K562 (cell line): ENCODE measurements around the gene DTHD1. TPM values are rescaled to one million over a fixed set of nuclear protein-coding genes. Genes with fewer than 3 reads are reported as not detected.

ENCODE experiments used
- ATAC-seq: fragments of 200-7000 bp; cut with Tn5 transposase; 3 replicates; pipeline ENCODE4 v1.9.1; 2020; ENCODE audit warnings: moderate library complexity
- BruUV-seq: library from RNA; stranded (reverse); fragments of 400-500 nt; replicated peaks from 2 replicates; lab custom pipeline; 2021; lab: Mats Ljungman, UMichigan
- CTCF ChIA-PET: fragments of 300-600 bp; formaldehyde crosslinking; extraction: SDS; loops from one replicate; lab custom pipeline; 2021; ENCODE audit warnings: low intra/inter-chr PET ratio; lab: Yijun Ruan, JAX
- POLR2A ChIA-PET: fragments of 300-600, 350-650 bp; sonication (Branson Sonifier 250); formaldehyde crosslinking; extraction: SDS; loops from one replicate; lab custom pipeline; 2021; ENCODE audit warnings: antibody characterized with exemption, inconsistent platforms; lab: Yijun Ruan, JAX
- DNase-seq, 4 experiments: peaks; one replicate each; pipeline versions ENCODE4 v3.0.0 to v3.0.0-alpha.2; 2011 to 2018; ENCODE audit warnings: low spot score in 3 of 4, mixed read lengths in 3 of 4; ENCODE audit errors: extremely low read depth in 1 of 4
- FAIRE-seq: peaks from 2 replicates; lab custom pipeline; 2011; peaks lifted over from hg19 to GRCh38; lab: Jason Lieb, UNC
- H2AFZ ChIP-seq: 2 replicates; pipeline ENCODE4 v1.6.0; 2011; ENCODE audit warnings: low read depth, low read length, control low read depth, inconsistent platforms
- H3K27ac ChIP-seq: fragments of 200-600 bp; 3 replicates; pipeline ENCODE4 v1.8.0; 2011; ENCODE audit warnings: low read depth, mild to moderate bottlenecking, control low read depth, inconsistent platforms, low read length, moderate library complexity, mixed read lengths; ENCODE audit errors: extremely low read depth
- H3K27me3 ChIP-seq, 2 experiments: fragments of 300-600 bp in 1 of 2; 2 replicates in 1 of 2; 3 replicates in 1 of 2; pipeline versions ENCODE4 v1.6.0 to v1.8.0; 2011; ENCODE audit warnings: inconsistent platforms in 2 of 2, low read length in 2 of 2, mild to moderate bottlenecking in 1 of 2, mixed read lengths in 1 of 2, moderate library complexity in 1 of 2; ENCODE audit not compliant: control insufficient read depth in 2 of 2, insufficient read depth in 2 of 2
- H3K36me3 ChIP-seq: fragments of 300-600 bp; 3 replicates; pipeline ENCODE4 v1.8.0; 2011; ENCODE audit warnings: mild to moderate bottlenecking, low read length, inconsistent platforms; ENCODE audit not compliant: control insufficient read depth, insufficient read depth
- H3K4me1 ChIP-seq, 2 experiments: fragments of 200-600 bp in 1 of 2; replicated peaks in 1 of 2; 2 replicates in 1 of 2; 3 replicates in 1 of 2; pipeline versions ENCODE4 v1.5.1 to v1.8.0; 2011; ENCODE audit warnings: inconsistent platforms in 2 of 2, low read length in 2 of 2, mild to moderate bottlenecking in 1 of 2, mixed read lengths in 1 of 2, moderate library complexity in 1 of 2; ENCODE audit not compliant: control insufficient read depth in 2 of 2, insufficient read depth in 2 of 2
- H3K4me2 ChIP-seq: 2 replicates; pipeline ENCODE4 v1.6.1; 2011; ENCODE audit warnings: low read length, control low read depth, inconsistent platforms, mixed read lengths; ENCODE audit not compliant: insufficient read depth
- H3K4me3 ChIP-seq: fragments of 200-600 bp; sonication (generic), shearing (Covaris generic); 2 replicates; pipeline ENCODE4 v1.5.1; 2016; ENCODE audit warnings: control low read depth, inconsistent platforms
- H3K79me2 ChIP-seq: fragments of 200-600 bp; 3 replicates; pipeline ENCODE4 v1.8.0; 2011; ENCODE audit warnings: low read length, inconsistent platforms; ENCODE audit not compliant: control insufficient read depth, insufficient read depth
- H3K9ac ChIP-seq, 2 experiments: 2 replicates each; pipeline versions ENCODE4 v1.6.0 to v1.6.1; 2011; ENCODE audit warnings: low read depth in 2 of 2, low read length in 2 of 2, control low read depth in 1 of 2, inconsistent platforms in 1 of 2, mild to moderate bottlenecking in 1 of 2, mixed read lengths in 1 of 2; ENCODE audit not compliant: insufficient read depth in 1 of 2
- H3K9me1 ChIP-seq: one replicate; pipeline ENCODE4 v1.6.0; 2011; ENCODE audit warnings: inconsistent platforms, mild to moderate bottlenecking, low read length, moderate library complexity; ENCODE audit not compliant: control insufficient read depth, insufficient read depth
- H3K9me3 ChIP-seq: replicated peaks from 2 replicates; pipeline ENCODE4 v1.5.1; 2011; ENCODE audit warnings: low read depth, low read length, inconsistent platforms; ENCODE audit not compliant: control insufficient read depth, insufficient read depth
- H4K20me1 ChIP-seq: replicated peaks from 2 replicates; pipeline ENCODE4 v1.6.1; 2011; ENCODE audit warnings: low read length, inconsistent platforms, mixed read lengths; ENCODE audit not compliant: control insufficient read depth, insufficient read depth
- CREB1 ChIP-seq, 2 experiments: sonication (generic) in 1 of 2; formaldehyde crosslinking in 1 of 2; IDR thresholded peaks; 2 replicates each; pipeline versions ENCODE4 v1.6.1 to v1.8.0; 2012 to 2022; ENCODE audit warnings: inconsistent platforms in 1 of 2, mild to moderate bottlenecking in 1 of 2, missing genetic modification reagents in 1 of 2, moderate library complexity in 1 of 2
- CREB5 ChIP-seq: fragments of 250-450 bp; sonication (Bioruptor Pico); IDR thresholded peaks from 2 replicates; pipeline ENCODE4 v1.5.0; 2020; ENCODE audit warnings: mild to moderate bottlenecking
- DNMT1 ChIP-seq: fragments of 450-650 bp; IDR thresholded peaks from 2 replicates; pipeline ENCODE4 v1.6.1; 2016; ENCODE audit warnings: antibody characterized with exemption, mild to moderate bottlenecking
- HMG20B ChIP-seq: fragments of 250-450 bp; sonication (Bioruptor Pico); IDR thresholded peaks from 2 replicates; pipeline ENCODE4 v1.5.0; 2021; ENCODE audit warnings: mild to moderate bottlenecking
- MEIS2 ChIP-seq: fragments of 450-650 bp; IDR thresholded peaks from 2 replicates; pipeline ENCODE4 v1.6.1; 2014; ENCODE audit warnings: mild to moderate bottlenecking; ENCODE audit not compliant: partially characterized antibody
- RNF2 ChIP-seq: sonication (generic); IDR thresholded peaks from 2 replicates; pipeline ENCODE4 v1.6.1; 2016
- RREB1 ChIP-seq: fragments of 250-450 bp; sonication (Bioruptor Pico); IDR thresholded peaks from 2 replicates; pipeline ENCODE4 v1.4.0; 2020
- SNRNP70 ChIP-seq: fragments of 200-400 bp; formaldehyde crosslinking; optimal IDR thresholded peaks from 2 replicates; pipeline ENCODE3; 2017; ENCODE audit warnings: low read depth, low read length
- TFAM ChIP-seq: fragments of 250-450 bp; sonication (Bioruptor Pico); conservative IDR thresholded peaks from 2 replicates; pipeline ENCODE4 v1.5.0; 2021; ENCODE audit warnings: mild to moderate bottlenecking, moderate library complexity
- WGBS: fragments of 100-300 bp; shearing (Covaris generic); methylation state at CpG from one replicate; pipeline ENCODE4 v1.1.6; 2016; ENCODE audit warnings: low coverage, mixed read lengths; ENCODE audit not compliant: insufficient coverage; ENCODE audit errors: missing lambda C conversion rate; 5-methylcytosine and 5-hydroxymethylcytosine counted together
- in situ Hi-C: fragments of 300-500 bp; cut with MboI; formaldehyde crosslinking; loops from 4 replicates; pipeline ENCODE4 v1.15.0; 2018; ENCODE audit warnings: inconsistent platforms, mixed read lengths
- intact Hi-C: fragments of 100-400 bp; cut with micrococcal nuclease; formaldehyde crosslinking; loops from 2 replicates; pipeline ENCODE4 v1.14.2; 2022
- polyA plus RNA-seq, 8 experiments: library from polyadenylated mRNA; depleted of rRNA in 4 of 8; stranded (reverse) in 5 of 8; unstranded in 3 of 8; fragments of >200 nt; fragmentation: Nextera tagmentation in 2 of 8; fragmentation: Illumina TruSeq in 1 of 8; extraction: Ambion mirVana in 2 of 8; extraction: Trizol in 1 of 8; gene quantifications; 2 replicates each; pipeline versions ENCODE4 v1.2.1 to v1.2.3, GENCODE V29; 2011 to 2014; ENCODE audit warnings: inconsistent platforms in 1 of 8, missing spikeins in 1 of 8
- total RNA-seq, 7 experiments: library from RNA; depleted of rRNA in 6 of 7; stranded (reverse); fragments of >200 nt in 6 of 7; fragmentation: Illumina TruSeq in 2 of 7; extraction: Trizol in 2 of 7; gene quantifications; 2 replicates each; pipeline versions ENCODE4 v1.2.1 to v1.2.3, GENCODE V29; 2011 to 2021; ENCODE audit warnings: low replicate concordance in 1 of 7
- TF ChIP-seq, protein P1 (sequence below): fragments of 250-450 bp; sonication (Bioruptor Pico); IDR thresholded peaks from 2 replicates; pipeline ENCODE4 v1.8.0; 2021; ENCODE audit warnings: moderate library complexity, mild to moderate bottlenecking, inconsistent platforms
- TF ChIP-seq, protein P2 (sequence below), 2 experiments: fragments of 450-650 bp in 1 of 2; sonication (generic) in 1 of 2; formaldehyde crosslinking in 1 of 2; IDR thresholded peaks in 1 of 2; conservative IDR thresholded peaks in 1 of 2; 2 replicates each; pipeline versions ENCODE4 v1.6.1 to v1.8.1; 2016 to 2023; ENCODE audit warnings: mild to moderate bottlenecking in 2 of 2, moderate library complexity in 2 of 2, inconsistent platforms in 1 of 2, missing genetic modification reagents in 1 of 2
- TF ChIP-seq, protein P3 (sequence below): fragments of 250-450 bp; sonication (Bioruptor Pico); IDR thresholded peaks from 2 replicates; pipeline ENCODE4 v1.8.0; 2021; ENCODE audit warnings: borderline replicate concordance, mild to moderate bottlenecking, moderate library complexity; ENCODE audit not compliant: poor library complexity, severe bottlenecking

DTHD1 gene
- total and polyA plus RNA-seq, 9 of the 15 experiments (the other 6 are each of a cell fraction or from before 2014, with no cell fraction given): not detected

DNA sequence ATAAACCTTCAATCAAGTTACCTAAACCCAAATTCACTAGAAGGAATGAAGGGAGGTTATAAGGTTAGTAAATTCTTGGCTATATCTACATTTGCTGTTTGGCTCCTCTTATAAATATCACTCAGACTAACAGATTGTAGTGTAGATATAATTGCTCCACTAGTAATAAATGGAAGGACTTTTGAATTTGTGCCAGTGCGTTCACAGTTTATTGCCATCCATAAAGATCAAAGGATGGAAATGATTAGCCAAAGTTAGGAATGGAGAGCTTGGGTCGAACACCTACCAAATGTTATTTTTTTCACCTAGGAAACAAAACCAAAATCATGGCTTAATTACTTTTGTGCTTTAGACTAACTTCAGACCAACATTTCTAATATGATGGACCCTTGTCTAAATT, 9.2 kb downstream of the DTHD1 start:
- CTCF ChIA-PET: no interaction called here
- no peak for DNase-seq
- Histone ChIP-seq H2AFZ (no peak overlapping the region), H3K27ac (no peak overlapping the region), H4K20me1 (no peaks in the 10 kb centered on the region), H3K4me3 (no peak overlapping the region), H3K9ac (no peak overlapping the region), H3K4me2 (no peak overlapping the region), H3K9me1 (no peaks in the 10 kb centered on the region), H3K9me3 (no peaks in the 10 kb centered on the region), H3K4me1 (no peaks in the 10 kb centered on the region), H3K79me2 (no peaks in the 10 kb centered on the region), H3K36me3 (no peaks in the 10 kb centered on the region), H3K27me3 (no peaks in the 10 kb centered on the region)
- POLR2A ChIA-PET: no interaction called here
- WGBS: 3% methylated on average over 2 of the region's 2 CpGs
- ATAC-seq: no peak
- in situ Hi-C loops (no loop called here), intact Hi-C loops (no loop called here)
- FAIRE-seq: no peak
- no TSS peak for BruUV-seq
- TF ChIP-seq, protein P1, sequence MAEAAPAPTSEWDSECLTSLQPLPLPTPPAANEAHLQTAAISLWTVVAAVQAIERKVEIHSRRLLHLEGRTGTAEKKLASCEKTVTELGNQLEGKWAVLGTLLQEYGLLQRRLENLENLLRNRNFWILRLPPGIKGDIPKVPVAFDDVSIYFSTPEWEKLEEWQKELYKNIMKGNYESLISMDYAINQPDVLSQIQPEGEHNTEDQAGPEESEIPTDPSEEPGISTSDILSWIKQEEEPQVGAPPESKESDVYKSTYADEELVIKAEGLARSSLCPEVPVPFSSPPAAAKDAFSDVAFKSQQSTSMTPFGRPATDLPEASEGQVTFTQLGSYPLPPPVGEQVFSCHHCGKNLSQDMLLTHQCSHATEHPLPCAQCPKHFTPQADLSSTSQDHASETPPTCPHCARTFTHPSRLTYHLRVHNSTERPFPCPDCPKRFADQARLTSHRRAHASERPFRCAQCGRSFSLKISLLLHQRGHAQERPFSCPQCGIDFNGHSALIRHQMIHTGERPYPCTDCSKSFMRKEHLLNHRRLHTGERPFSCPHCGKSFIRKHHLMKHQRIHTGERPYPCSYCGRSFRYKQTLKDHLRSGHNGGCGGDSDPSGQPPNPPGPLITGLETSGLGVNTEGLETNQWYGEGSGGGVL (CRISPR knock-in tag): no peak
- no peak for TF ChIP-seq MEIS2
- TF ChIP-seq, protein P2, sequence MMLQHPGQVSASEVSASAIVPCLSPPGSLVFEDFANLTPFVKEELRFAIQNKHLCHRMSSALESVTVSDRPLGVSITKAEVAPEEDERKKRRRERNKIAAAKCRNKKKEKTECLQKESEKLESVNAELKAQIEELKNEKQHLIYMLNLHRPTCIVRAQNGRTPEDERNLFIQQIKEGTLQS (IDR thresholded peaks at IDR 0.05): no peak
- TF ChIP-seq, protein P2 (CRISPR knock-in tag; conservative IDR thresholded peaks at IDR 0.05): no peak
- TF ChIP-seq RREB1 (CRISPR knock-in tag): no peak
- TF ChIP-seq, protein P3, sequence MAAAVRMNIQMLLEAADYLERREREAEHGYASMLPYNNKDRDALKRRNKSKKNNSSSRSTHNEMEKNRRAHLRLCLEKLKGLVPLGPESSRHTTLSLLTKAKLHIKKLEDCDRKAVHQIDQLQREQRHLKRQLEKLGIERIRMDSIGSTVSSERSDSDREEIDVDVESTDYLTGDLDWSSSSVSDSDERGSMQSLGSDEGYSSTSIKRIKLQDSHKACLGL (CRISPR knock-in tag): no peak
- TF ChIP-seq HMG20B: no peak
- no peak for TF ChIP-seq CREB1 (IDR thresholded peaks at IDR 0.05)
- TF ChIP-seq CREB1 (CRISPR knock-in tag; IDR thresholded peaks at IDR 0.05): no peak
- no peak for TF ChIP-seq SNRNP70
- TF ChIP-seq TFAM: no peak
- TF ChIP-seq CREB5 (CRISPR knock-in tag): no peak
- no peak for TF ChIP-seq RNF2
- no peak for TF ChIP-seq DNMT1
